GM19467 (cell line): Measurements from ENCODE around the gene BCAR3.
A peak's percentile ranks its signal among the peaks of the same experiment; 100 is the strongest.
"Not testable (repeated sequence)": the region's sequence is repeated elsewhere in the genome, so short reads cannot be mapped to it uniquely, and the experiment has no call there.

Experiments
- ATAC-seq: cut with Tn5 transposase; IDR thresholded peaks from one replicate; pipeline ENCODE4 v1.9.1; 2021; ENCODE audit warnings: mild to moderate bottlenecking, moderate library complexity; ENCODE audit not compliant: unreplicated experiment

The BCAR3 gene

DNA sequence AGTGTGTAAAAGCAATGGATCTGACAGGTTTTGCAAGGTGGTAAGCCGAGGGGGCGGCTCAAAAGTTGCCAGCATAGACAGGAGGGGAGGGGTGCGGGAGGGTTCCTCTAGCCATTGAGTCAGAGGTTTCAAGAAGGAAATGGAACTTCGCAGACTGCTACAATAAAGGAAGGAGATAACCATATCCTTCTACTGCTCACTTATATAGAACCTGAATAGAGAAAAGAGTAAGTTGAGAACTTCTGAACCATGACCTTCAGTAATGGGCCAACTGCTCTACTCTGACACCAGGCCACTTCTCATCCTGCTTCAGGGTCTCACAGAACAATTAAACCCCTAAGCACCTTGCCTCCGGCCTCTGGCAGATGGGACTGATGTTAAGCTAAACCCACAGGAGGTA, 26.3 kb upstream of the BCAR3 start:
- ATAC-seq, result peak; percentile 63

DNA sequence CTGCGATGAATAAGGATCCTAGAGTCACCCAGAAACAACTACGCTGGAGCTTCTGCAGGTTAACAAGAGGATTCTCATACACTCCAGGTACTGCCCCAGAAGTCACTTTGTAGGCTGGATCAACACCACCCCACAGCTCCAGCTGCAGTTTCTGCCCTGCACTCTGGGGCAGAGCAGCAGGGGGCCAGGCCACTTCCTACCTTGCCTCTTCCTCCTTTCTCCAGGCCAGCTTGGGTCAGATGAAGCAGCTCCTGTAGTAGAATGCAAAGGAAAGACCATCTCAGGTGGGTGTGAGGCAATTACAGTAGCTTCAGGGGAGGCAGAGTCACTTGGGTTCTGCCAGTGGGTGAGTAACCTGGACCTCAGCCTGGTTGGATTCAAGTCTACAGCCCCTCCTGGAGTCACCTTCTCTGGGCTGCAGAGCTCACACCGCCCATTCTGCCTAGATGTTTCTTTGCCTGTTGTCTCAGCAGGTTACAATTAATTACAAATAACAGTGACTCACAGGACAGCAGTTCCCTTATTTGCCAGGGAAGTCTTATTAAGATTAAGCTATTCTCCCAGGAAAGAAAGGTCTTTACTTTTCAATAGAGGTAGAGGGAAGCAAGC, 24.4 kb upstream of the BCAR3 start:
- ATAC-seq, result no peak

DNA sequence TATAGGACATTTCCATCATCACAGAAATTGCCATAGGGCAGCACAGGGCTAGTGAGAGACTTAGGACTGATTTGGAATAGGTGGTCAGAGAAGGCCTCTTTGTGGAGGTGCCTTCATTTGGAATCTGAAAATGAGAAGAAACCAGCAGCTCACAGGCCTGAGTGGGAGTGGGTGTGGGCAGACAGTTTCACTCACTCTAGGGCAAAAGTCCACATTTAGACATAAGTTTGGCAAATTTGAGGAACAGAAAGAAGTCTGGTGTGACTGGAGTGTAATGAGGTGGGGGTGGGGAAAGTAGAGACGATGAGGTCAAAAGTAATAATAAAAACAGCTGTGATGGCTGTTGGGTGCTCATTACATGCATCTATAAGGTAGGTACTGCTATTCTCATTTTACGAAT, 22.4 kb upstream of the BCAR3 start:
- ATAC-seq, result peak; percentile 42

DNA sequence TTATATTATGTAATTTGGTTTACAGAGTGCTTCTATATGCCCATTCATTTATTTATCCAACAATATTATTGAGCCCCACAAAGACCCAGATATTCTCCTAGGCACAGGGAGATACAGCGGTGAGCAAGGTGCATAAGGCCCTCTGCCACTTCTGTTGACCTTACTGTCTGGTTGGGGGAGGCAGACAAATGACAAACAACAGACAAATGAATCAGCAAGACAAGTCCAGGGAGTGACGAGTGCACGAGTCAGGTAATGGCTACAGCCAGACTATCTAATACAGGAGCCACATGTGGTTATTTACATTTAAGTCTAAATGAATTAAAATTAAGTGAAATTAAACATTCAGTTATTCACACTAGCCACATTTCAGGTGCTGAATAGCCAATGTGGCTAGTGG, 22.0 kb upstream of the BCAR3 start:
- no peak for ATAC-seq

DNA sequence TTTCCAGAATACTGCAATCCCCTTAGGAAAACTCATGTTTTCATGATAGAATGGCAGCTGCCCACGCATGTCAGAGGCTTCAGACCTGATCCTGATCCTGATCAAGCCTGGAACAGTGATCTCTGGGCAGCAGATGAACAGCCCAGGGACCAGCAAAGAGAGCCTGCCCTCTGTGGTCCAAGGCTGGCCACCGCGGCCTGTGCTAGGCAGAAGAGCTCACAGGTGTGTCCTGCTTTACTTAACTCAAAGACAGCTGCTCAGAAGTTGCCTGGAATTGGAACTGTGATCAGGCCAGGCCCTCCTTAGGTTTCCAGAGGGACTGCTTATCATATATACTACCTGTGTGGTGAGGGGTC, 21.2 kb upstream of the BCAR3 start:
- no peak for ATAC-seq

DNA sequence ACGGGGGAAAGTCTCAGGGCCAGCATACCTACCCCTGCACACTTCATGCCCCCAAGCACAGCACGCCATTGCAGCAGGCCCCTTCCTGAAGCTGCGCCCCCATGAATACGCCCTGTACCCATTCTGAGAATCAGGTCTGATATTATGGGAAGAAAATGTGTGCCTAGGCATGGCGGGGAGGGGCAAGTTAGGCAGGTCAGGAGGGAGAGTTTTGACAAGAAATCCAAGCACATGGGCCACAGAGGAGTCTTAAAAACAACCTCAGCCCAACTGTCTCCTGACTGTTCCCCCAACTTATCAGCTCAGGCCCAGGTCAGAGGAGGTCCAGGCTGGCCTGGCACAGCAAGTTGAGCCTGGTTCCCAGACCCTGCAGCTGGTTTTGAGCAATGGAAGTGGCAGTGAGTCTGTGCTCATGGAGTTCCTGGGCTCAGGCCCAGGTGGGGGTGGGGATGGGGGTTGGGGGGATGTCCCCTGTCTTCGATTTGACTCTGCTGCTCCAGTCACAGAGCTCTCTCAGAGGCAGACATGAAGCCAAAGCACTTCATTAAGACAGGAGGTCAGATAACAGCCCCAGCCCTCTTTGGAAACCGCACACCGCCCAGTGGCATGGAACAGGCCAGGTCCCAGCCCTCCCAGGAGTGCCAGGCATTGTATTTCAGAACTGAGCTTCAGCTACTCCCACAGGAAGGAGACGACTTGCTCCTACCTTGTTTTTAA, 20.6 kb upstream of the BCAR3 start:
- no peak for ATAC-seq

DNA sequence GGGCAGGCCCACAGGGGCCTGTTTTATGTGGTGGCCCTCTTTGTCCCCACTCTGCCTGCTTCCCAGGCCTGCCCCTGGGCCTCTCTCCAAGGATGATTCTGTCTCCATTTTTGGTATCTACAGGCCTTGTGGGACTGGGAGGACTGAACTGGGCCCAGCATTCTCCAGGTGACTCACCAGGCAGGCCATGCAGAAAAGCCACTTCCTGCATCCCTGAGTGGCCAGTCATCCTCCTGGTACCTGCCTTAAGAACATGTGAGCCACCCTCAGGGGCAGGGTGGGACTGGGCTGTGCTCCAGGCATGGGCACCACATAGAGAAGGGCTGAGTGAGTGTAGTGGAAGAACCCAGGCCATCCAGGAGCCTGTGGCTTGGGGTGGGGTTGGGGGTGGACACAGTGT, 20.0 kb upstream of the BCAR3 start:
- ATAC-seq, result no peak

DNA sequence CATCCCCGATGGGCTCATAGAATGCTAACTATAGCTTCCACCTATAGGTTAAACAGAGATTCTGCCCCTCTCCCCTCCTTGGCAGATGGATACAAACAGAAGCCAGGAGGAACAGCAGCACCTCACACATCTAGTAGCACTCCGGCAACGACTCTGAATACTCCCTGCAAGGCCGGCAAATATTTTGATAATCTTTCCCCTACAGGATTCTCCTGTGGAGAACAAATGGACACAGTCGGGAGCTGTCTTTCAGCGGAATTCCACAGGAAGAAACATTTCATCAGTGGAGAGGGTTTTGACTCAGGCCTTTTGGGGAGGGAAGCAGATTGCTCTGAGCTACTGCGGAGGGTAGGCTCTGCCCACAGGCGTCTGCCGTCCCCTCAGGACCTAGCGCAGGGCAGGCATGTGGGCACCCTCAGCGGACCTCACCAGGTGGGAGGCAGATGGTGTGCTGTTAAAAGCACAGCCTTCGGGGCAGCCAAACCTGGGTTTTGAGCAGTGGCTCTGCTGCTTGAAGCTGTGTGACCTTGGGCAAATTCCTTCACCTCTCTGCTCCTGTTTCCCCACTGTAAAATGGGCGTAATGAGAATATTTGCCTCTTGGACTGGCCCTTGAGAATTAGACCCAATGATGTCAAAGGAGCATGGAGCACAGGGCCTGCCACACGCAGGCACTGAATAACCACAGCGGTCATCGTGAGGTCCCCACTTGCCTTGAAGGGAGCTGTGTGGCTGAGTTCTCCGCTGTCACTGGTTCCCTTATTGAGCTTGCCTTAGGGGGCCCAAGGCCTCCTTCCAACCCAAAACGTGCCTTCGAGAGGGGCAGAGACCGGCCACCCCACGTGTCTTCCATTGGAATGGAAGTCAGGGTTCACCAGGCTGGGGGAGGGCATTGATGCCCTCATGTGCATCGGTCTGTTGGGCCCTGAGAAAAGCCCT, 19.2 kb upstream of the BCAR3 start:
- ATAC-seq, result no peak

DNA sequence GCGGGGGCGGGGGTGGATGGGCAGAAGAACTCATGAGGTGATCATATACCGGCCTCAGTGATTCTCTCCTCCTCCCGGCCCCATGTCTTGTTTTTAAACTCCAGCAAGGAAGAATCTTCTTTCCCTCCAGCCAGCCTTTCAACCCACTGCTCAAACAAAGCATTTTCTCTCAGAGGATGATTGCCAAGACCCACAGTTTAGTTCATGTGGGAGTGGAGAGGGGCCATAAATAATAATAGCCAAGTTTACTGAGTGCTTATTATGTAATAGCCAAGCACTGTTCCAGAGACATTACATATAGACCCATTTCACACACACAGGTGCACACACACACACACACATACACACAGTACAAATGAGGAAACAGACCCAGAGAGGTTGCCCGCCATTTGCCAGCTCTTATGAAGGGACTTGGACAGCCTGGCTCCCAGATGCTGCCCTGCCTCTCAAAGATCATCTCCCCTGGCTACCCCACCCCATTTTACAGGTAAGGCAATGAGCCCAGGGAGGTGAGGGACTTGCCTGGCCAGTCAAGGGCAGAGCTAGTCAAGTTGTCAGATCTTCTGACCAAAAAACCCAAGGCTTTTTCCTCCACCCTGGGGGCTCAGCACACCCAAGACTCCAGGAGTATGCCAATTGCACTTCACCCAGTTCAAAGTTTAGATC, 18.0 kb upstream of the BCAR3 start:
- no peak for ATAC-seq

DNA sequence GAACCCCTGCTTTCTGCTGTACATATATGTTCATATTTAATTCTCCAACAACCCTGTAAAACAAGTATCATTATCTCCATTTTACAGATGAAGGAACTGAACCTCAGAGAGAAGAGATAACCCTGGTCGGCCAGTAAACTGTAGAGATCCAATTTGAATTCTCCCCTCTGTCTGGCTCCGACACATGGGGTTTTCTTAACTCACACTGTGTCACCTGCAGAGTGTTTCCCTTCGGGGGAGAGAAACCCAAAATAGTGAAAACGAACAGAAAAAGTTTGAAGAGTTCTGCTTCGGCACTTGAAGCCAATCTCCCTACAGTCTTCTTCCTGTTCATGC, 17.4 kb upstream of the BCAR3 start:
- no peak for ATAC-seq

DNA sequence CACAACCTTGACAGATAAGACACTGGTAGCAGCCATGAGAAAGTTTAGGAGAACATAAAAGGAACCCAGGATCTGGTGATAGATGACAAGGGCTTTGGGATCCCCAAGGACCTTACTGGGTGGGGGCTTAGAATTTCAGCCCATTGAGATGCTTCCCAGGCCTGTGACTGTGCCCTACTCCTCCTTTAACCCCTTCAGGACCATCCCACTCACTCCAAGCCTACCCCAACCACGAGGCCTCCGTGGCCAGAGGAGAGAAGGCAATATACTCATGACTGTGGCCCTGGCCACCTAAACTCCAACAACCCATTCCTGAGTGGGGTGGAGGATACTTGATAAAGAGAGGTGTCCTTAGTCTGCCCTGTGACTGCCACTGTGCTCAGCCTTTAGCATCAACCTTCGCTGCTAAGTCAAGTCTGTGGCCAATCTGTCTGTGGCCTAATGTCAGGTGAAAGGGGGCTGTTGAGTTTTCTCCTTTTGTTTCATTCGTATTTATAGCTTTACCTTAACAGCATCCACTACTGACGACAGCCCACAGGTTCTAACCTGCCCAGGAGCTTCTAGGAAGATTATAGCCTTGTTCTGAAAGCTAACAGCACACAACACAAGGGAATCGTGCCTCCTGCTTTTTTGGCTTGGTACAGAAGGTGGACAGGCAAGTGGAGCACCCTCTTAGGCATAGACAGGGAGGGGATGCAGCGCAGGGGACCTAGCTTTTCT, 16.9 kb upstream of the BCAR3 start:
- ATAC-seq, result no peak

DNA sequence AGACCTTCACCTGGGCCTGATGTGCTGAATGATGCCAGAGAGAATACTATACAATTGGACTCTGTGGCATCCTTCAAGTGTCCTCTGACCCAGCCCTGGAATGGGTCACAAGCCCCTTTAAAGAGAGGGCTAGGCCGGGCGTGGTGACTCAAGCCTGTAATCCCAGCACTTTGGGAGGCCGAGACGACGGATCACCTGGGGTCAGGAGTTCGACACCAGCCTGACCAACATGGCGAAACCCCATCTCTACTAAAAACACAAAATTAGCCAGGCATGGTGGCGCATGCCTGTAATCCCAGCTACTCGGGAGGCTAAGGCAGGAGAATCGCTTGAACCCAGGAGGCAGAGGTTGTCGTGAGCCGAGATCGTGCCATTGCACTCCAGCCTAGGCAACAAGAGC, 15.9 kb upstream of the BCAR3 start:
- not testable (repeated sequence) for ATAC-seq

DNA sequence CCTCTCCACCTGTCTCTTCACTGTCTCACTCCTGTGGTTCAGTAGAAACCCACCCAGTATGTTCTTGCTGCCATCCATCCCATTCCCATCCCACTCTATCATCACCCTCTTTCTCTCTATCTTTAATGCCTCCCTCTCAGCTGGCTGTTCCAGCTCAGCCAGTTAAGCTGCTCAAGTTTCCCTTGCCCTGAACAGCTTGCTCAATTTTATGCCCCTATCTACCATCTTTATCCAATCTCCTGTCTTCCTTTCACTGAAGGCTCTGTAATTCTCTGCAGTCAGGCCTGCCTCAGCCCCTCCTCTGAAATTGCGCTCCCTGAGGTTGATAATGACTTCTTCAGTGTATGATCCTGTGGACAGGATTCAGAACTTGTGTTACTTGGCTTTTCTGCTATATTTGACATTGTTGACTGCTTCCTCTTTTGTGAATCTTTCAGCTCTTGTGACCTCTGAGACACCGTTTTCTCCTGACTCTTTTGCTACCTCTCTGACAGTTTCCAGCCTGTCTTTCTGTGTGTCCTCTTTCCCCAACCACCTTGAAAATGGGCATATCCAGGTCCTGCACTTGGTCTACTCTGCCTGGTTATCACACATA, 13.9 kb upstream of the BCAR3 start:
- no peak for ATAC-seq

DNA sequence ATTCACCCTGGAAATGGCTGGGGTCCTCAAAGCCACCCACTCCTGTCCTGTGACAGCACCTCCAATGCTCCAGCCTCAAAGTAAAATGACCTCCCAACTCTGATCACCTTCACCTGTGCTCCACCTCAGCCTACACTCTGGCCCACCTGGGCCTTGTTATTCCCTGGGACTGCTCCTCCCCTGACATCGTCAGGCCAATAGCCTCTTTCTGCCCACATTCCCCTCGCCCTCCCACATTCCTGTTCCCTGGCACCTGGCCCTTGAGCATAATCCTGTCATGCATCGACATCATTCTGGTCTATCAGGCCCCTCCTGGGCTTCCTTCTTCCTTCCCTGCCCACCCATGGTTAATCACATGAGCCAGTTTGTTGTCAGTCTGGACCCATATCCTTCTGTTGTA, 13.2 kb upstream of the BCAR3 start:
- ATAC-seq, result no peak

DNA sequence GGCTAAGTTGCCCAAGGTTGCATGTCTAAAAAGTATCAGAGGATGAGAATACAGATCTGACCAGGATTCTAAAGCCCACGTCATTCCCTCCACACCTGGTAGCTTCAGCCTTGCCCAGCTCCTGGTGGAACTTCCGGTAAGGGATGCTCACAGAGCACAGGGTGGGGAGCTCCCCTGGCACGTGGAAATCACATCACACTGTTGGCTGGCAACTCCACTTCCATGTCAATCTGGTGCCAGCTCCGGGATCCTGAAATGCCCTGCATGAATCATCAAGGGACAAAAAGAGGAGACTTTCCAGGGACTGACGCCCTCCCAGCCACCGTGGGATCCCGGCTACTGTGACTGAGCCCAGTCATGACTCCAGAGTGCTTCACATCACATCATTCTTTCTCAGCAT, 12.4 kb upstream of the BCAR3 start:
- no peak for ATAC-seq

DNA sequence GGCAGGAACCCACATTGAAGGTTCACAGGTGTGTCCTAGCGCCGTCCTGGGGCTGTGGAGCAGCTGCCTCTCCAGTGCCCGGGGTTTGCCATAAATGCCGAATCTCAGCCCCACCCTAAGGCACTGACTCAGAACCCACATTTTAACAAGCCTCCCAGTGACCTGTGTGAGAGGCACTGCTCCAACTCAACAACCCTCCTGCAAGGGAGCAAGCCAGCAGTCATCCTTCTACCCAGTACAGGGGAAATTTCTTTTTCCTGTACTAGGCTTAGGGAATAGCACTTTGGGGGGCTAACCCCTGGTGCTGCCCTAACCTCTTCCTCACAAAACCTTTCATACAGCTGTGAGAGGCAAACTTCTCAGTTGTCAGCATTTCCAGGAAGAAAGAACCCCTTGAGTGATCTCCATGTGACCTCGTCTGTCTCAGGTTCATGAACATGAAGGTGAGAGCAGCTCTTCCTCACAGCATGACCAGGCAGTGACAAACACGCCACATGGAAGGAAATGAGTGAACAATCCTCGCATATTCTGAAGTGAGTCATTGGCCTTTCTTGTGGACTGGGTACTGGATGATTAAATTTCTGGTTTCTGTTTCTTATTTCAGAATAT, 11.4 kb upstream of the BCAR3 start:
- ATAC-seq, result peak; percentile 58

DNA sequence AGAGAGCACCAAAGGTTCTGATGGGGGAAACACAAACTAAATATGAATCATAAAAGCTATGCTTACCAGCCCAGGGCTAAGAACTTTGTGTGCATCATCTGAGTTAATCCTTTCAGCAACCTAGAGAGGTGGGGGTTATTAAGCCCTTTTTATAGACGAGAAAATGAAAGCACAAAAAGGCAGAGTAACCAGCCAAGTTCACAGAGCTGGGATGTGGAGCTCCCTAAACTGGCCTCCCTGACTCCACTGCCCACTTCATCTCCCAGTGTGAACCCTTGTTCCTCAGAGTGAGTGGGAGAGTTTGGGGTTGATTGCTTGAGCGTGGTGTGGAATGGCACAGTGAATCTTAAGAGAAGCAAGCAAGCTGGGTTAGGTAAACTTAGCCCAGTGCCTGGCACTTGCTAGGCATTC, 10.8 kb upstream of the BCAR3 start:
- no peak for ATAC-seq

DNA sequence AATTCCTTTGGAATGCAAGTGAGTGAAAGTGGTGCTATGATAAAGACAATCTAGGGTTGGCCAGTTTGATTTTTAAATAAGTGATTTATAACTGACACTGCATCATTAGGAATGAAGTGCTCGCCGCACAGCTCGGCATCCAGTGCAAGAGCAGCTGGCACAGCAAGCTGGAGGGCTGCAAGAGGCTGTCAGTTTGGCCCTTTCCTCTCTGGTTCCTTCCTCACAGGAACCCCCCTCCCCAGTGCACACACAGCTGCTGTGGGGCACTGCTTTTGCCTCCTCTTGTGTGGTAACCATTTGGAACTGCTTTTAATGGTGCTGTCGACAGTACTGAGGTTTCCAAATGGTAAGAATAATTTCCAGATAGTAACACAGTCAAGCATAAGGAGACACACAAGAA, 10.4 kb upstream of the BCAR3 start:
- no peak for ATAC-seq

DNA sequence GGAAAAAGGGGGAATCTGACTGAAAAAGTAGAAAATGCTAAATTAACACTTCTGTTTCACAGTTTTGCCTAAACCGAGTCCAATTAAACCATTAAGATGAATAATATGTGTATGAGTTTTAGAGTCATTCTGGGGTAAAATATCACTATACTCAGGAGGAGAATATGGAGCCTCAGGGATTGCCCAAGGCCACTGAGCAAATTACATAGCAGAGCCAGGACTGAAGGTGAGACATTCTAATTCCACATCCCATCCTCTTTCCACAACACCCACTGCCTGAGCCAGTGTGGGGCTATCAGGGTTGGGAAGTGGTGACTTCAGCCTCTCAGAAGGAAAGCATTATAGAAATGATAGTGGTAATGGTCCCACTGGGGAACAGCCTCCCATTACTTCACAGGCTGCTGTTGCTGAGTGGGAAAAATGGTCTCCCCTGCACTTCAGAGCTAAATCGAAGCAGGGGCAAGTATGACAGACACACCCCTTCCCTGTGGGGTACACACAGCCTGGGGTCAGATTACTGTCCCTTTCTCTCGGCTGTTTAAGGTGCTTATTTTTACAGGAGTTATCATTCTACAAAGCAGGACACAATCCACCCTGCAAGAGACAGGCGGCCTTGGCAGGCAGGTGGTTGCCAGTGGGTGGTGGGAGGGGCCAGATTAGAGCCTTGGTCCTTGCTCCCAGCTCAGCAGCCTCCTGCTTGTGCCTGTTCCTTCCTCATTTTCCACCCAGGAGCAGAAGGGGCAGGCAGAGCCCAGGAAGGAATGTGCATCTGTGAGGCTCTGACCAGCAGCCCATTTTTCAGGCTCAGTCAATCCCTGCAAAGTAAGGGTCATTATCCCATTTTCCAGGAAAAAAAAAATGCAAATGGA, 9.5 kb upstream of the BCAR3 start:
- ATAC-seq, result no peak
